ENCODE measurements around the gene TRPM7. TPM values are rescaled to one million over a fixed set of nuclear protein-coding genes. Genes with fewer than 3 reads are reported as not detected.
A peak's percentile ranks its signal among the peaks of the same experiment; 100 is the strongest.

The TRPM7 gene, protein sequence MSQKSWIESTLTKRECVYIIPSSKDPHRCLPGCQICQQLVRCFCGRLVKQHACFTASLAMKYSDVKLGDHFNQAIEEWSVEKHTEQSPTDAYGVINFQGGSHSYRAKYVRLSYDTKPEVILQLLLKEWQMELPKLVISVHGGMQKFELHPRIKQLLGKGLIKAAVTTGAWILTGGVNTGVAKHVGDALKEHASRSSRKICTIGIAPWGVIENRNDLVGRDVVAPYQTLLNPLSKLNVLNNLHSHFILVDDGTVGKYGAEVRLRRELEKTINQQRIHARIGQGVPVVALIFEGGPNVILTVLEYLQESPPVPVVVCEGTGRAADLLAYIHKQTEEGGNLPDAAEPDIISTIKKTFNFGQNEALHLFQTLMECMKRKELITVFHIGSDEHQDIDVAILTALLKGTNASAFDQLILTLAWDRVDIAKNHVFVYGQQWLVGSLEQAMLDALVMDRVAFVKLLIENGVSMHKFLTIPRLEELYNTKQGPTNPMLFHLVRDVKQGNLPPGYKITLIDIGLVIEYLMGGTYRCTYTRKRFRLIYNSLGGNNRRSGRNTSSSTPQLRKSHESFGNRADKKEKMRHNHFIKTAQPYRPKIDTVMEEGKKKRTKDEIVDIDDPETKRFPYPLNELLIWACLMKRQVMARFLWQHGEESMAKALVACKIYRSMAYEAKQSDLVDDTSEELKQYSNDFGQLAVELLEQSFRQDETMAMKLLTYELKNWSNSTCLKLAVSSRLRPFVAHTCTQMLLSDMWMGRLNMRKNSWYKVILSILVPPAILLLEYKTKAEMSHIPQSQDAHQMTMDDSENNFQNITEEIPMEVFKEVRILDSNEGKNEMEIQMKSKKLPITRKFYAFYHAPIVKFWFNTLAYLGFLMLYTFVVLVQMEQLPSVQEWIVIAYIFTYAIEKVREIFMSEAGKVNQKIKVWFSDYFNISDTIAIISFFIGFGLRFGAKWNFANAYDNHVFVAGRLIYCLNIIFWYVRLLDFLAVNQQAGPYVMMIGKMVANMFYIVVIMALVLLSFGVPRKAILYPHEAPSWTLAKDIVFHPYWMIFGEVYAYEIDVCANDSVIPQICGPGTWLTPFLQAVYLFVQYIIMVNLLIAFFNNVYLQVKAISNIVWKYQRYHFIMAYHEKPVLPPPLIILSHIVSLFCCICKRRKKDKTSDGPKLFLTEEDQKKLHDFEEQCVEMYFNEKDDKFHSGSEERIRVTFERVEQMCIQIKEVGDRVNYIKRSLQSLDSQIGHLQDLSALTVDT (N-terminal part only)
- 39.0 and 43.6 TPM in 2 replicates for total RNA-seq (ENCODE audit: low replicate concordance)
- long read RNA-seq, partial matches to known transcripts, result 39 of 44 reads
- long read RNA-seq, other reads (novel, unspliced or antisense), result 5 of 44 reads

GRCh38 chr15:50686469-50687301 lies at the start of gene TRPM7:
TSS of gene TRPM7 (minus strand) at chr15:50686797. CDS start at chr15:50686533, 264 bp downstream.
- H3K9me3 Mint-ChIP-seq, result no peaks in the 10 kb centered on the region
- TF ChIP-seq CTCF (conservative IDR thresholded peaks at IDR 0.05), result no peak
- peak; percentile 90 for DNase-seq (ENCODE audit: extremely low spot score, unreplicated experiment)
- H3K27me3 Mint-ChIP-seq, result no peaks in the 10 kb centered on the region
- peak within 1 kb of the TSS; percentile 90 for H3K4me3 Mint-ChIP-seq
- peaks cover 9% of the 10 kb centered on the region for H3K36me3 Mint-ChIP-seq
- peak within 1 kb of the TSS; percentile 93 for H3K27ac Mint-ChIP-seq
- peaks cover 16% of the 10 kb centered on the region for H3K4me1 Mint-ChIP-seq (ENCODE audit: unreplicated experiment)

- H3K27me3 Mint-ChIP-seq, result no peaks in the 10 kb centered on the region
- no peaks in the 10 kb centered on the region for H3K9me3 Mint-ChIP-seq
- no peaks in the 10 kb centered on the region for H3K4me1 Mint-ChIP-seq (ENCODE audit: unreplicated experiment)
- H3K4me3 Mint-ChIP-seq, result no peak overlapping the region
- H3K27ac Mint-ChIP-seq, result no peak overlapping the region
- TF ChIP-seq CTCF (conservative IDR thresholded peaks at IDR 0.05), result no peak
- peaks cover 33% of the 10 kb centered on the region for H3K36me3 Mint-ChIP-seq
- DNase-seq (ENCODE audit: extremely low spot score, unreplicated experiment), result no peak
These were observed 48.6 kb upstream of the TRPM7 start for GRCh38 chr15:50735156-50735555.

DNA sequence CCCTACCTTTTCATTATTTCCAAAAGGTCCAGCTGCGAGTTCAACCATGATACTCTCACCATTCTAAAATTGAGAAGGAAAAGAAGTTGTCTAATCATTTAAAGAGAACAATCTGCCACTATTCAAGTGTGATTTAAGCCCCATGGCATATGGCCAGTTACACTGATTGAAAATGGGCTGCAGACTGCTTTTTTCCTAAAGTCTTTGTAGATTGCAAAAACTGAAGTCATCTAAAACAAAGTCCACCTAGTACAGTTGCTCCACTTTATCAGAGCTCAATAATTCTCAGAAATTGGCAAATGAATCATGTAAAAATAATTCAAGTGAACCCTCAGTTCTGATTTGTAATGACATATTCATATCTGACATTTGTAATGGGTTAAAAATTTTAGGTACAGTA lies 39.7 kb upstream of the TRPM7 start:
- H3K4me1 Mint-ChIP-seq (ENCODE audit: unreplicated experiment), result peaks cover 3% of the 10 kb centered on the region
- no peak overlapping the region for H3K4me3 Mint-ChIP-seq
- DNase-seq (ENCODE audit: extremely low spot score, unreplicated experiment), result no peak
- H3K9me3 Mint-ChIP-seq, result no peaks in the 10 kb centered on the region
- no peak overlapping the region for H3K27ac Mint-ChIP-seq
- H3K36me3 Mint-ChIP-seq, result peaks cover 14% of the 10 kb centered on the region
- no peak for TF ChIP-seq CTCF (conservative IDR thresholded peaks at IDR 0.05)
- H3K27me3 Mint-ChIP-seq, result no peaks in the 10 kb centered on the region

DNA sequence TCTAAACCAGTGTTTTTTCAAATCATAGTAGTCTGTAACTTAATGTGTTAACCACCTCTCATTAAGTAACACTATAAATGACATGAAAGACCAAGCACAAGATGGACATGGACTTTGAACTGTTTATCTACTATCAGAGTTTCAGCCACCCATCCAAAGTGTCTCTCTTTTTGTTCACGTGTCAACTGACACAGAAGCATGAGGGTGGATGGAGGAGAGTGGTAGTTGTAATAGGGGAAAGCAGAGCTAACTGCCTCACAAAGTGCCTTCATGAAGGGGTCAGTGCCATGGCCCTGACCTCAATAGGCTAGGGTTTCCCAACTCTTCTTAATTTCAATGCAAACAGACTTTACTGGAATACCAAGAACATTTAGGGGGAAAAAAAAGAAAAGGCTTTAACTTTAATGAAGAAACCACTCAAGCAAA lies 32.1 kb upstream of the TRPM7 start:
- H3K27me3 Mint-ChIP-seq, result no peaks in the 10 kb centered on the region
- no peak for TF ChIP-seq CTCF (conservative IDR thresholded peaks at IDR 0.05)
- no peaks in the 10 kb centered on the region for H3K9me3 Mint-ChIP-seq
- H3K4me1 Mint-ChIP-seq (ENCODE audit: unreplicated experiment), result no peaks in the 10 kb centered on the region
- H3K36me3 Mint-ChIP-seq, result peaks cover 30% of the 10 kb centered on the region
- no peak for DNase-seq (ENCODE audit: extremely low spot score, unreplicated experiment)
- no peak overlapping the region for H3K4me3 Mint-ChIP-seq
- peak overlapping the region; percentile 77 for H3K27ac Mint-ChIP-seq
